ENCODE measurements around the gene FANCD2. TPM values are rescaled to one million over a fixed set of nuclear protein-coding genes. Genes with fewer than 3 reads are reported as not detected.
"Not testable (repeated sequence)": the region's sequence is repeated elsewhere in the genome, so short reads cannot be mapped to it uniquely, and the experiment has no call there.

The FANCD2 gene
- polyA plus RNA-seq, 2 of the 4 experiments (the other 2 are of a cell fraction), result 25.1 to 44.3 TPM

- TF ChIP-seq HEYL (CRISPR knock-in tag; IDR thresholded peaks at IDR 0.05), result no peak
- Histone ChIP-seq H3K9me3 (no peaks in the 10 kb centered on the region), H3K27ac (no peak overlapping the region), H3K4me3 (no peak overlapping the region), H3K4me2 (no peak overlapping the region), H3K4me1 (no peaks in the 10 kb centered on the region)
- ChIA-PET CTCF (interaction anchor here (1.4 to 1.8 kb wide), 2 partner anchors 11 to 95 kb away, joined by 3 to 7 read pairs; no protein-coding TSS in a partner anchor), POLR2A (no interaction called here)
- 95% methylated on average over 5 of the region's 5 CpGs for WGBS (ENCODE audit: missing lambda C conversion rate)
- no peak for FAIRE-seq
- no peak for DNase-seq (ENCODE audit: low read depth in 1 of 2, low spot score in 1 of 2)
- ATAC-seq, result no peak
These were observed 14.8 kb downstream of the FANCD2 start for GRCh38 chr3:10041034-10041433.

DNA sequence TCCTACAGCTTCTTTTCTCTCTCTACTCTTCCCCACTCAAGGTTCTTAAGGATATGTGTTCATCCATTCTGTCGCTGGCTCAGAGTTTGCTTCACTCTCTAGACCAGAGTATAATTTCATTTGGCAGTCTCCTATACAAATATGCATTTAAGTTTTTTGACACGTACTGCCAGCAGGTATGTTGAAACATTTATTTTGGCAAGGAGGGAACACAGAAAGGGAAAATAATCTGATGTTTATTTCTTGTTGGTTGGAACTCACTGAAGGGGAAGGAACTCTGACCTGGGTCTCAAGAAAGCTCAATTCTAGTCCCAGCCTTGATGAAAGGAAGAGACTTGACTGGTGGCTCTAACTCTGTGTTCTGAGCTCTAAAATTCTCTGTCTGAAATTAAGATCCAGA, 21.6 kb downstream of the FANCD2 start:
- Histone ChIP-seq H3K4me3 (no peak overlapping the region), H3K9me3 (no peaks in the 10 kb centered on the region), H3K27ac (no peak overlapping the region), H3K4me2 (no peak overlapping the region), H3K4me1 (peaks cover 7% of the 10 kb centered on the region; the same call in 2 of the 3 replicates)
- no peak for FAIRE-seq
- no peak for DNase-seq (ENCODE audit: low read depth in 1 of 2, low spot score in 1 of 2)
- WGBS (ENCODE audit: missing lambda C conversion rate), result 70% methylated on average over 2 of the region's 2 CpGs
- no peak for ATAC-seq
- POLR2A ChIA-PET, result no interaction called here
- CTCF ChIA-PET, result interaction anchor here (0.5 to 1.2 kb wide), 4 partner anchors 10 to 239 kb away, joined by 3 read pairs; no protein-coding TSS in a partner anchor
- TF ChIP-seq MYC (IDR thresholded peaks at IDR 0.05; ENCODE audit: borderline replicate concordance, low read length), result no peak
- TF ChIP-seq HDAC2 (IDR thresholded peaks at IDR 0.05), result no peak
- no peak for TF ChIP-seq RCOR1 (IDR thresholded peaks at IDR 0.05; ENCODE audit: low read depth, low read length)
- no peak for TF ChIP-seq POLR2A (IDR thresholded peaks at IDR 0.05; ENCODE audit: low read length)
- TF ChIP-seq HEYL (CRISPR knock-in tag; IDR thresholded peaks at IDR 0.05), result no peak
- TF ChIP-seq, protein P1, sequence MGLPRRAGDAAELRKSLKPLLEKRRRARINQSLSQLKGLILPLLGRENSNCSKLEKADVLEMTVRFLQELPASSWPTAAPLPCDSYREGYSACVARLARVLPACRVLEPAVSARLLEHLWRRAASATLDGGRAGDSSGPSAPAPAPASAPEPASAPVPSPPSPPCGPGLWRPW (IDR thresholded peaks at IDR 0.05), result no peak
- no peak for TF ChIP-seq RAD21 (conservative IDR thresholded peaks at IDR 0.05 in 1 of 2, IDR thresholded peaks at IDR 0.05 in 1 of 2)
- TF ChIP-seq ATOH8 (CRISPR knock-in tag; IDR thresholded peaks at IDR 0.05; ENCODE audit: low read depth), result no peak
- no peak for TF ChIP-seq NPAS2 (CRISPR knock-in tag; IDR thresholded peaks at IDR 0.05; ENCODE audit: borderline replicate concordance)
- no peak for TF ChIP-seq ZFP36 (IDR thresholded peaks at IDR 0.05; ENCODE audit: borderline replicate concordance, partially characterized antibody)
- TF ChIP-seq BHLHE40 (IDR thresholded peaks at IDR 0.05; ENCODE audit: low read depth, low read length), result no peak
- TF ChIP-seq, protein P2, sequence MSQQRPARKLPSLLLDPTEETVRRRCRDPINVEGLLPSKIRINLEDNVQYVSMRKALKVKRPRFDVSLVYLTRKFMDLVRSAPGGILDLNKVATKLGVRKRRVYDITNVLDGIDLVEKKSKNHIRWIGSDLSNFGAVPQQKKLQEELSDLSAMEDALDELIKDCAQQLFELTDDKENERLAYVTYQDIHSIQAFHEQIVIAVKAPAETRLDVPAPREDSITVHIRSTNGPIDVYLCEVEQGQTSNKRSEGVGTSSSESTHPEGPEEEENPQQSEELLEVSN (IDR thresholded peaks at IDR 0.05; ENCODE audit: borderline replicate concordance, low read depth), result no peak
- TF ChIP-seq EHMT2 (IDR thresholded peaks at IDR 0.05; ENCODE audit: low read depth), result no peak
- TF ChIP-seq MAFK (IDR thresholded peaks at IDR 0.05; ENCODE audit: partially characterized antibody), result no peak

DNA sequence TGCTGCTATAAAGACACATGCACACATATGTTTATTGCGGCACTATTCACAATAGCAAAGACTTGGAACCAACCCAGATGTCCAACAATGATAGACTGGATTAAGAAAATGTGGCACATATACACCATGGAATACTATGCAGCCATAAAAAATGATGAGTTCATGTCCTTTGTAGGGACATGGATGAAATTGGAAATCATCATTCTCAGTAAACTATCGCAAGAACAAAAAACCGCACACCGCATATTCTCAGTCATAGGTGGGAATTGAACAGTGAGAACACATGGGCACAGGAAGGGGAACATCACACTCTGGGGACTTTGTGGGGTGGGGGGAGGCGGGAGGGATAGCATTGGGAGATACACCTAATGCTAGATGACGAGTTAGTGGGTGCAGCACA, 26.8 kb downstream of the FANCD2 start:
- H3K9me3 ChIP-seq; ATAC-seq; H3K4me3 ChIP-seq; CTCF ChIA-PET; POLR2A ChIA-PET; H3K4me1 ChIP-seq; H3K27ac ChIP-seq; DNase-seq (ENCODE audit: low read depth in 1 of 2, low spot score in 1 of 2); FAIRE-seq; H3K4me2 ChIP-seq: not testable (repeated sequence)
- 98% methylated on average over 4 of the region's 6 CpGs for WGBS (ENCODE audit: missing lambda C conversion rate)

DNA sequence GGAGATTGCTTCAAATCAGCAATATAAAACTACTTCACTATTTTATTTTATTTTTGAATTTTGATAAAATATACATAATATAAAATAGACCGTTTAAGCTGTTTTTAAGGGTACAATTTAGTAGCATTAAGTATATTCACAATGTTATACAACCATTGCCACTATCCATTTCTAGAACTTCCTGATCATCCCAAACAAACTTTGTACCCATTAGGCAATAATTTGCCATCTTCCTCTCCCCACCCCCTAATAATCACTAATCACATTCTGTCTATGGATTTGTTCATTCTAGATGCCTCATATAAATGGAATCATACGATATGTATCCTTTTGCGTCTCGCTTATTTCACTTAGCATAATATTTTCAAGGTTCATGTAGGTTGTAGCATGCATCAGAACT, 28.9 kb downstream of the FANCD2 start:
- TF ChIP-seq RARB (CRISPR knock-in tag; IDR thresholded peaks at IDR 0.05) (no peak), KDM1A (IDR thresholded peaks at IDR 0.05; ENCODE audit: low read depth) (no peak), MYC (IDR thresholded peaks at IDR 0.05; ENCODE audit: borderline replicate concordance, low read length) (no peak), EP300 (IDR thresholded peaks at IDR 0.05) (no peak), HOXB5 (CRISPR knock-in tag; IDR thresholded peaks at IDR 0.05) (no peak), POLR2AphosphoS2 (conservative IDR thresholded peaks at IDR 0.05; ENCODE audit: low read length) (no peak), RNF2 (IDR thresholded peaks at IDR 0.05; ENCODE audit: borderline replicate concordance, low read depth) (no peak), GATA3 (IDR thresholded peaks at IDR 0.05; ENCODE audit: borderline replicate concordance) (no peak), POLR2A (IDR thresholded peaks at IDR 0.05; ENCODE audit: low read length) (no peak), EHF (CRISPR knock-in tag; IDR thresholded peaks at IDR 0.05) (no peak), NFE2L2 (conservative IDR thresholded peaks at IDR 0.05; ENCODE audit: low read length) (no peak), RAD21 (conservative IDR thresholded peaks at IDR 0.05 in 1 of 2, IDR thresholded peaks at IDR 0.05 in 1 of 2) (no peak), CHD2 (IDR thresholded peaks at IDR 0.05; ENCODE audit: low read length, partially characterized antibody) (no peak), NR3C1 (IDR thresholded peaks at IDR 0.05) (no peak), MAFK (IDR thresholded peaks at IDR 0.05; ENCODE audit: partially characterized antibody) (no peak), SMC3 (IDR thresholded peaks at IDR 0.05) (no peak), CBX2 (IDR thresholded peaks at IDR 0.05; ENCODE audit: borderline replicate concordance, low read depth) (no peak), ESRRA (IDR thresholded peaks at IDR 0.05; ENCODE audit: borderline replicate concordance, low read length) (no peak)
- TF ChIP-seq, protein P3, sequence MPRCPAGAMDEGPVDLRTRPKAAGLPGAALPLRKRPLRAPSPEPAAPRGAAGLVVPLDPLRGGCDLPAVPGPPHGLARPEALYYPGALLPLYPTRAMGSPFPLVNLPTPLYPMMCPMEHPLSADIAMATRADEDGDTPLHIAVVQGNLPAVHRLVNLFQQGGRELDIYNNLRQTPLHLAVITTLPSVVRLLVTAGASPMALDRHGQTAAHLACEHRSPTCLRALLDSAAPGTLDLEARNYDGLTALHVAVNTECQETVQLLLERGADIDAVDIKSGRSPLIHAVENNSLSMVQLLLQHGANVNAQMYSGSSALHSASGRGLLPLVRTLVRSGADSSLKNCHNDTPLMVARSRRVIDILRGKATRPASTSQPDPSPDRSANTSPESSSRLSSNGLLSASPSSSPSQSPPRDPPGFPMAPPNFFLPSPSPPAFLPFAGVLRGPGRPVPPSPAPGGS (IDR thresholded peaks at IDR 0.05), result no peak
- TF ChIP-seq, protein P1 (IDR thresholded peaks at IDR 0.05), result no peak
- DNase-seq (ENCODE audit: low read depth in 1 of 2, low spot score in 1 of 2) (no peak), FAIRE-seq (no peak), ATAC-seq (no peak)
- Histone ChIP-seq H3K27ac (no peak overlapping the region), H3K4me2 (no peak overlapping the region), H3K9me3 (no peaks in the 10 kb centered on the region), H3K4me1 (peaks cover 7% of the 10 kb centered on the region; the same call in 2 of the 3 replicates), H3K4me3 (no peak overlapping the region)
- WGBS (ENCODE audit: missing lambda C conversion rate), result 93% methylated on average over 4 of the region's 4 CpGs
- ChIA-PET POLR2A (no interaction called here), CTCF (no interaction called here)
